ENCODE data around the gene TTYH2.

The TTYH2 gene

DNA sequence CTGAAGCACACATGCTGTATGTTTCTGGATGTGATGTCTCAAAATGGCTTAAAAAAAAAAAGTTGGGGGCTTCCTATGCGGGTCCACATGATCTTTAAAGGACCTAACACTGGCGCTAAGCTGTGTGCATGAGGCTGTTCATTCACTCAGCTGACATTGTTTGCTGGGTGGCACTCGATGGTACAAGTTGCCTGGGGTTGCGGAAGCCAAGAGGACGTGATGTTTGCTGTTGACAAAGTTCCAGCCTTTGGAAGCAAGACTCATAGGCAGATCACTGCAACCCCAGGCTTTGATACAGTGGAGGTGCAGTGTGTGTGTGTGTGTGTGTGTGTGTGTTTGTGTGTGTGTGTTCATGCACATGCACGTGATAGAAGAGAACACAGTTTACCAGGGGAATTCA is 31.2 kb downstream of the TTYH2 start:
- no peak for DNase-seq (ENCODE audit: low spot score)
- TF ChIP-seq, protein P1, sequence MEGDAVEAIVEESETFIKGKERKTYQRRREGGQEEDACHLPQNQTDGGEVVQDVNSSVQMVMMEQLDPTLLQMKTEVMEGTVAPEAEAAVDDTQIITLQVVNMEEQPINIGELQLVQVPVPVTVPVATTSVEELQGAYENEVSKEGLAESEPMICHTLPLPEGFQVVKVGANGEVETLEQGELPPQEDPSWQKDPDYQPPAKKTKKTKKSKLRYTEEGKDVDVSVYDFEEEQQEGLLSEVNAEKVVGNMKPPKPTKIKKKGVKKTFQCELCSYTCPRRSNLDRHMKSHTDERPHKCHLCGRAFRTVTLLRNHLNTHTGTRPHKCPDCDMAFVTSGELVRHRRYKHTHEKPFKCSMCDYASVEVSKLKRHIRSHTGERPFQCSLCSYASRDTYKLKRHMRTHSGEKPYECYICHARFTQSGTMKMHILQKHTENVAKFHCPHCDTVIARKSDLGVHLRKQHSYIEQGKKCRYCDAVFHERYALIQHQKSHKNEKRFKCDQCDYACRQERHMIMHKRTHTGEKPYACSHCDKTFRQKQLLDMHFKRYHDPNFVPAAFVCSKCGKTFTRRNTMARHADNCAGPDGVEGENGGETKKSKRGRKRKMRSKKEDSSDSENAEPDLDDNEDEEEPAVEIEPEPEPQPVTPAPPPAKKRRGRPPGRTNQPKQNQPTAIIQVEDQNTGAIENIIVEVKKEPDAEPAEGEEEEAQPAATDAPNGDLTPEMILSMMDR (IDR thresholded peaks at IDR 0.05; ENCODE audit: extremely low read depth, missing control alignments): no peak

DNA sequence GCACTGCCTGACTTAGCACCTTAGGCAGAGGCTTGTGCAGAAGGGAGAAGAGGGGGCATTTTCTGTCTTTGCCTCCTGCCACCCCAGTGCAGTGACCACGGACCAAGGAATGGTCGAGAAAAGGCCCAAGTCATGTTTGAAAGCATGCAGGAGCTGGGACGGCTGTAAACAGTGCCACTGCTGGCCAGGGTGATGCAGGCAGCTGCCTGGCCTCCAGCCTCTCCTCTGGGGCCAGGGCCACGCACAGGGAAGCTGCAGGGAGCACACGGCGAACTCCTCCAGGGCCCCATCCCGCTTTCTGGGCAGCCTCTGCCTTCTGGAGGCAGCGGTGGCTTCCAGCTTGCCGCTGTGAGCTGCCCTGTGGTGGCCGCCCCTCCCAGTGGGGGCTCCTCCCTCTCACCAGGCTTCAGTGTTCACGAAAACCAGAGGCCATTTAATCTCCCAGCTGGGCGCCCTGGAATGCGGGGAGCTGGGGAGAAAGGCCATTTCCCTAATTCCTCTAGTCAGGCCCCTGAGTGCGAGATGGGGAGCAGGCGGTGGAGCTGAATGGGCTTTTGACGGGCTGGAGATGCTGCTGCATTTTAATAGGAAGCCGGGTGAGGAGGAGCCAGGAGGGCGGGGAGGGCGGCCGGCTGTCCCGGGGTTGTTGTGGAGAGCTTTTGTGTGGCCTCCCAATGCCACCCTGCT is 31.9 kb downstream of the TTYH2 start:
- TF ChIP-seq, protein P1 (IDR thresholded peaks at IDR 0.05; ENCODE audit: extremely low read depth, missing control alignments): no peak
- no peak for DNase-seq (ENCODE audit: low spot score)

DNA sequence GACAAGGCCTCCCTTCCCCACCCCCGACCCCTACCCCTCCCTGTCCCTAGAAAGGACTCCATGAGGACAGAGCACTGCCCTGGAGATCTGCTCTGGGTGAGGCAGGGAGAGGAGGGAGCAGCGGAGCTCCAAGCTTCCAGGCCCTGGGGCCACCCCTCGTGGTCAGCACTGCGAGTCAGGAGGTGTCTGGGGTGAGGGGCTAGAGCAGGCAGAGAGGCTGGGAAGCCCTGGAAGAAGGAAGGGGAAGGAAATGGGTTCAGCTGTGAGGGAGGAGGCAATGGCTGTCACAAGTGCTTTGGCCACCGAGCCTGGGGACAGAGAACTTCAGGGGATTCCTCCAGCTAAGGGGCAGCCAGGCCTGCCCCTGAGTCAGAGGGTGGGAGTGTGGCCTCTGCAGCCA is 32.5 kb downstream of the TTYH2 start:
- TF ChIP-seq, protein P1 (IDR thresholded peaks at IDR 0.05; ENCODE audit: extremely low read depth, missing control alignments): no peak

DNA sequence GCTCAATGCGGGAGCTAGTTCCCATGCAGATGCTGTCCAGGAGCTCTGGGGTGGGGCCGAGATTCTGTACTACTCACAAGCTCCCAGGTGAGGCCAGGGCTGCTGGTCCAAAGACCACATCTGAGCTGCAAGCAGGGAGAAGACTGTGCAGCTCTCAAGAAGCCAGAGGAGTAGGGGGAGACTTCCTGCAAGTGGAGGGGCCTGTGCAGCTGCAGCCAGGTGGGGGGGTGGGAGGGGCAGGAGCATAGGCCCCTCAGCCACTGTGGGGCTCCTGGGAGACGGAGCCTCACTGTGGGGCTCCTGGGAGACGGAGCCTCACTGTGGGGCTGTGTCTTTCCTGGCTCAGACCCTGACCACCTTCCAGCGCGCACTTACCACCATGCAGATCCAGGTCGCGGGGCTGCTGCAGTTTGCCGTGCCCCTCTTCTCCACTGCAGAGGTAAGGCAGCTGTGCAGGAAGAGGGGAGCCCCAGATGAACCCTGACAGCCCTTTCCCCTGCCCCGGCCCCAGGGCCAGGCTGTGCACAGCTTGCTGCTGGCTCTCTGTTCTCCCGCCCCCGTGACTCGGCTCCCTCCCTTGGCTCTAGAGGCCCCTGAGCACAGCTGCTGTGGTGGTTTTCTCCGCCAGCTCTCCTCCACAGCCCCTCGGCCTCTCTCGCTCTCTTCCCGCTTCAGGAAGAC is 36.4 kb downstream of the TTYH2 start:
- DNase-seq (ENCODE audit: low spot score): no peak

More for the DNA sequence above, 32.5 kb downstream of the TTYH2 start:
- DNase-seq (ENCODE audit: low spot score): no peak

DNA sequence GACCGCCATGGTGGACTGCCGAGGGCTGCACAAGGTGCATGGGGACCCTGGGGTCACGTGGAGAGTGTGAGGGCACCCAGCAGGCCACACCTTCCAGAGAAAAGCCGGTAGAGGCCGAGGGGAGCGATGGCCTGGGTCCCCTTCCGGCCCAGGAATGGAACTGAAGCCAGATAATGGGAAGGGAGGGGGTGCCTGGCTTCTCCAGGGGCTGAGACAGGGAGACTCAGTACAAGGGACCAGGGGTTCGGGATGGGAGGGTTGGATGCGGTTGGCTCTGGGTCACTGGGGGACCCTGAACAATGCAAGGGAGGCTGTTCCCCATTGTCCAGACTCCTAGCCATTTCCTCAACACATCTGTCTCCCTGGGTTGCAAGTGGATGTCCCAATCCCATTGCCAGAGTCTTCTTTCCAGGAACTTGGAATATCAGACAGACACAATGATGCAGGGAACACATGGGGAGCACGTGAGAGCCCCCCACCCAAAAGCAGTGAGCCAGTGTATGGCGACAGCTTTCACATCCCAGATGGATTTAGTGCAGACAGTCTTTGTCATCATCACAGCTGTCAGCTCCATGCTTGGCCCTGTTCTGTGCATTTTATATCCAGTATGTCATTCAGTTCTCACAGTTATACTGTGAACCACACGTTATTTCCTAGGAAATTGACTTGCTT is 37.1 kb downstream of the TTYH2 start:
- TF ChIP-seq, protein P1 (IDR thresholded peaks at IDR 0.05; ENCODE audit: extremely low read depth, missing control alignments): no peak
- no peak for DNase-seq (ENCODE audit: low spot score)

More for the DNA sequence above, 36.4 kb downstream of the TTYH2 start:
- TF ChIP-seq, protein P1 (IDR thresholded peaks at IDR 0.05; ENCODE audit: extremely low read depth, missing control alignments): no peak

DNA sequence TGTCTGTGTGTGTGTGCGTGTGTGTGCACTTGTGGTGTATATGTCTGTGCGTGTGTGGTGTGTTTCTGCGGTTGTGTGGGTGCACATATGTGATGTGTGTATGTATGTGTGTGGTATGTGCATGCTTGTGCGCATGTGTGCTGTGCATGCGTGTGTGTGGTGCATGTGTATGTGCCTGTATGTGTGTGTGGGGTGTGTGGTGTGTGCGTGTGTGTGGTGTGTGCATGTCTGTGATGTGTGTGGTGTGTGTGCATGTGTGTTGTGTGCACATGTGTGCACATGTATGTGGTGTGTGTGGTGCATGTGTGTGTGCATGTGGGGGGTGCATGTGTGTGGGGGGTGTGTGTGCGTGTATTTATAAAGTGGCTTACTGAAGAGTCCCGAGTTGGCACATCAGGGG is 37.7 kb downstream of the TTYH2 start:
- TF ChIP-seq, protein P1 (IDR thresholded peaks at IDR 0.05; ENCODE audit: extremely low read depth, missing control alignments): no peak
- DNase-seq (ENCODE audit: low spot score): no peak

DNA sequence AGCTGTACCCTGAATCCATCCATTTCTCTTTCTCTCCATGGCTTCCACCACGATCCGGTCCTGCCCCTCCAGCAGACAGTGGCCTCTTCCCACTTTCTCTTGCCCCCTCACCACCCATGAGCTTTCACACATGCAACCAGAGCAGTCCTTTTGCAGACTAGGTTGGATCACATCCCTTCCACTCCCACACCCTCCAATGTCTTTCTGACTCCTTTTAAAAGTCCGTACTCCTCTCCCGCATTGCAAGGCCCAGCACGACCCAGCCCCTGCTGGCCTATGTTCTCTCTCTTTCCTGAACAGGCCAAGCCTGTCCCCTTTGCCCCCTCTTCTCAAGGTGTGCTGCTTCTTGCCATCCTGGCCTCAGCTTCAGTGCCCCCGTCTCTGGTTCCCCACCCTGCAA is 38.2 kb downstream of the TTYH2 start:
- TF ChIP-seq, protein P1 (IDR thresholded peaks at IDR 0.05; ENCODE audit: extremely low read depth, missing control alignments): no peak

More for the DNA sequence above, 38.2 kb downstream of the TTYH2 start:
- no peak for DNase-seq (ENCODE audit: low spot score)
